ENCODE data around the gene STRN4. TPM values are rescaled to one million over a fixed set of nuclear protein-coding genes. Genes with fewer than 3 reads are reported as not detected.
"Not testable (repeated sequence)": the region's sequence is repeated elsewhere in the genome, so short reads cannot be mapped to it uniquely, and the experiment has no call there.

The STRN4 gene
- polyA plus RNA-seq, 3 donors, result 37.5 to 239 (median 48.0) TPM

- Mint-ChIP-seq H3K27me3 (ENCODE audit: low read depth in 3 of 3) (peaks cover 0 to 1% (median 0%) of the 10 kb centered on the region in 3 donors), H3K9me3 (peaks cover 0 to 4% (median 0%) of the 10 kb centered on the region in 7 donors), H3K4me1 (peaks cover 31% of the 10 kb centered on the region), H3K36me3 (peaks cover 2 to 3% of the 10 kb centered on the region in 2 donors), H3K27ac (no peak overlapping the region), H3K4me3 (no peak overlapping the region)
- H4K20me1 ChIP-seq (ENCODE audit: insufficient read depth, low read length), result no peaks in the 10 kb centered on the region
- H3K27ac ChIP-seq (ENCODE audit: low read depth in 1 of 2, low read length in 2 of 2), result no peak overlapping the region
- H2AFZ ChIP-seq (ENCODE audit: insufficient read depth, low read depth, low read length, poor library complexity, severe bottlenecking), result no peak overlapping the region
- no peak for TF ChIP-seq CTCF (IDR thresholded peaks at IDR 0.05)
- no peaks in the 10 kb centered on the region for H3K9me3 ChIP-seq (replicated peaks in 1 of 2; ENCODE audit: control insufficient read depth in 1 of 2, insufficient read depth in 1 of 2, low read length in 2 of 2)
- intact Hi-C loops (cut with micrococcal nuclease), result no loop called here
- H3K9ac ChIP-seq (ENCODE audit: insufficient read depth, low read length, poor library complexity, severe bottlenecking), result no peak overlapping the region
- no peak overlapping the region for H3K4me2 ChIP-seq (replicated peaks; ENCODE audit: extremely low read depth, low read length, poor library complexity, severe bottlenecking)
- 100% methylated on average over 1 of the region's 6 CpGs for WGBS (ENCODE audit: insufficient coverage)
- H3K4me1 ChIP-seq (ENCODE audit: control insufficient read depth in 1 of 2, insufficient read depth in 2 of 2, low read length in 2 of 2), result peaks cover 14 to 17% of the 10 kb centered on the region in 2 donors
- H3K36me3 ChIP-seq (replicated peaks in 1 of 2; ENCODE audit: control insufficient read depth in 1 of 2, insufficient read depth in 2 of 2, low read length in 2 of 2), result no peaks in the 10 kb centered on the region
- H3K27me3 ChIP-seq (ENCODE audit: control insufficient read depth in 2 of 2, insufficient read depth in 2 of 2, low read length in 2 of 2), result no peaks in the 10 kb centered on the region
- H3K79me2 ChIP-seq (ENCODE audit: insufficient read depth, low read length), result no peaks in the 10 kb centered on the region
- no peak overlapping the region for H3K4me3 ChIP-seq (replicated peaks in 1 of 3; ENCODE audit: low read depth in 2 of 3, low read length in 3 of 3)
- no peak for DNase-seq
These were observed 16.1 kb upstream of the STRN4 start for GRCh38 chr19:46762245-46762890.

GRCh38 chr19:46761418-46761831 is 15.2 kb upstream of the STRN4 start:
- Mint-ChIP-seq H3K4me3 (no peak overlapping the region), H3K27me3 (ENCODE audit: low read depth in 3 of 3) (peaks cover 0 to 1% (median 0%) of the 10 kb centered on the region in 3 donors), H3K27ac (peak overlapping the region in 1 of 7 donors; percentile 50), H3K36me3 (peaks cover 1 to 11% of the 10 kb centered on the region in 2 donors), H3K4me1 (peaks cover 29% of the 10 kb centered on the region), H3K9me3 (peaks cover 0 to 4% (median under 1%) of the 10 kb centered on the region in 7 donors)
- H2AFZ ChIP-seq (ENCODE audit: insufficient read depth, low read depth, low read length, poor library complexity, severe bottlenecking), result no peak overlapping the region
- H3K4me1 ChIP-seq (ENCODE audit: control insufficient read depth in 1 of 2, insufficient read depth in 2 of 2, low read length in 2 of 2), result peaks cover 15 to 17% of the 10 kb centered on the region in 2 donors
- peaks cover 7% of the 10 kb centered on the region for H4K20me1 ChIP-seq (ENCODE audit: insufficient read depth, low read length)
- no peak for DNase-seq
- H3K79me2 ChIP-seq (ENCODE audit: insufficient read depth, low read length), result no peaks in the 10 kb centered on the region
- no peaks in the 10 kb centered on the region for H3K9me3 ChIP-seq (replicated peaks in 1 of 2; ENCODE audit: control insufficient read depth in 1 of 2, insufficient read depth in 1 of 2, low read length in 2 of 2)
- no peak overlapping the region for H3K27ac ChIP-seq (ENCODE audit: low read depth in 1 of 2, low read length in 2 of 2)
- H3K36me3 ChIP-seq (replicated peaks in 1 of 2; ENCODE audit: control insufficient read depth in 1 of 2, insufficient read depth in 2 of 2, low read length in 2 of 2), result no peaks in the 10 kb centered on the region
- H3K9ac ChIP-seq (ENCODE audit: insufficient read depth, low read length, poor library complexity, severe bottlenecking), result no peak overlapping the region
- no peaks in the 10 kb centered on the region for H3K27me3 ChIP-seq (ENCODE audit: control insufficient read depth in 2 of 2, insufficient read depth in 2 of 2, low read length in 2 of 2)
- no peak overlapping the region for H3K4me3 ChIP-seq (replicated peaks in 1 of 3; ENCODE audit: low read depth in 2 of 3, low read length in 3 of 3)
- intact Hi-C loops (cut with micrococcal nuclease), result no loop called here
- H3K4me2 ChIP-seq (replicated peaks; ENCODE audit: extremely low read depth, low read length, poor library complexity, severe bottlenecking), result no peak overlapping the region
- no peak for TF ChIP-seq CTCF (IDR thresholded peaks at IDR 0.05)
- WGBS (ENCODE audit: insufficient coverage), result 89% methylated on average over 3 of the region's 5 CpGs

GRCh38 chr19:46760897-46761296 is 14.6 kb upstream of the STRN4 start:
- H3K27ac Mint-ChIP-seq, result peak overlapping the region in 1 of 7 donors; percentile 24
- H3K9me3 Mint-ChIP-seq; DNase-seq; H3K27ac ChIP-seq (ENCODE audit: low read depth in 1 of 2, low read length in 2 of 2); H3K4me3 Mint-ChIP-seq; intact Hi-C loops (cut with micrococcal nuclease); H3K36me3 ChIP-seq (replicated peaks in 1 of 2; ENCODE audit: control insufficient read depth in 1 of 2, insufficient read depth in 2 of 2, low read length in 2 of 2); H2AFZ ChIP-seq (ENCODE audit: insufficient read depth, low read depth, low read length, poor library complexity, severe bottlenecking); H3K4me2 ChIP-seq (replicated peaks; ENCODE audit: extremely low read depth, low read length, poor library complexity, severe bottlenecking); H3K4me3 ChIP-seq (replicated peaks in 1 of 3; ENCODE audit: low read depth in 2 of 3, low read length in 3 of 3); H3K79me2 ChIP-seq (ENCODE audit: insufficient read depth, low read length); H3K9ac ChIP-seq (ENCODE audit: insufficient read depth, low read length, poor library complexity, severe bottlenecking); H3K27me3 Mint-ChIP-seq (ENCODE audit: low read depth in 3 of 3); H3K27me3 ChIP-seq (ENCODE audit: control insufficient read depth in 2 of 2, insufficient read depth in 2 of 2, low read length in 2 of 2); H3K9me3 ChIP-seq (replicated peaks in 1 of 2; ENCODE audit: control insufficient read depth in 1 of 2, insufficient read depth in 1 of 2, low read length in 2 of 2); H4K20me1 ChIP-seq (ENCODE audit: insufficient read depth, low read length): not testable (repeated sequence)
- peaks cover 15 to 20% of the 10 kb centered on the region in 2 donors for H3K4me1 ChIP-seq (ENCODE audit: control insufficient read depth in 1 of 2, insufficient read depth in 2 of 2, low read length in 2 of 2)
- H3K36me3 Mint-ChIP-seq, result peaks cover 3 to 12% of the 10 kb centered on the region in 2 donors
- H3K4me1 Mint-ChIP-seq, result peaks cover 29% of the 10 kb centered on the region
- WGBS (ENCODE audit: insufficient coverage), result 100% methylated on average over 1 of the region's 4 CpGs

All from CD14-positive monocyte (primary cell).